ENCODE results near the gene STXBP5. TPM values are rescaled to one million over a fixed set of nuclear protein-coding genes. Genes with fewer than 3 reads are reported as not detected.
A peak's percentile ranks its signal among the peaks of the same experiment; 100 is the strongest.
"Not testable (repeated sequence)": the region's sequence is repeated elsewhere in the genome, so short reads cannot be mapped to it uniquely, and the experiment has no call there.

The STXBP5 gene
- total and polyA plus RNA-seq, 5 donors from 2014 or later: 1.9 to 32.4 (median 3.5) TPM

DNA sequence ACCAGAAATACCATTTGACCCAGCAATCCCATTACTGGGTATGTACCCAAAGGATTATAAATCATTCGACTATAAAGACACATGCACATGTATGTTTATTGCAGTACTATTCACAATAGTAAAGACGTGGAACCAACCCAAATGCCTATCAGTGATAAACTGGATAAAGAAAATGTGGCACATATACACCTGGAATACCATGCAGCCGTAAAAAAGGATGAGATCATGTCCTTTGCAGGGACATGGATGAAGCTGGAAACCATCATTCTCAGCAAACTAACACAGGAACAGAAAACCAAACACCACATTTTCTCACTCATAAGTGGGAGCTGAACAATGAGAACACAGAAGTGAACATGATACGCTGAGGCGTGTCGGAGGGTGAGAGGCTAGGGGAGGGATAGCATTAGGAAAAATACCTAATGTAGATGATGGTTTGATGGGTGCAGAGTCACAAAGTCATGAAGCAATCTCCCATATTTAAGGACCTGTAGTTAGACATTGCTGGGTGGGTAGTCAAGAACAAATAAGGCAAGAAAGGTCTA lies 50.8 kb downstream of the STXBP5 start:
- not testable (repeated sequence) for DNase-seq; ATAC-seq (ENCODE audit: low read depth in 2 of 2); H3K27me3 Mint-ChIP-seq; H3K27me3 ChIP-seq (ENCODE audit: control insufficient read depth, insufficient read depth, low read length); H3K9me3 Mint-ChIP-seq; H3K9me3 ChIP-seq (ENCODE audit: control insufficient read depth in 2 of 2, low read length in 2 of 2); H3K4me1 ChIP-seq (ENCODE audit: control insufficient read depth, insufficient read depth, low read length, poor library complexity, severe bottlenecking); H3K4me3 Mint-ChIP-seq; H3K36me3 ChIP-seq (ENCODE audit: control insufficient read depth, insufficient read depth, low read length); H3K27ac ChIP-seq (ENCODE audit: insufficient read depth, low read length, poor library complexity, severe bottlenecking); H3K4me3 ChIP-seq (ENCODE audit: low read depth, low read length)
- peak overlapping the region in 1 of 3 donors; percentile 74 for H3K27ac Mint-ChIP-seq
- H3K4me1 Mint-ChIP-seq: peaks cover 0 to 13% (median 10%) of the 10 kb centered on the region in 4 donors
- peaks cover 18% of the 10 kb centered on the region for H3K36me3 Mint-ChIP-seq

DNA sequence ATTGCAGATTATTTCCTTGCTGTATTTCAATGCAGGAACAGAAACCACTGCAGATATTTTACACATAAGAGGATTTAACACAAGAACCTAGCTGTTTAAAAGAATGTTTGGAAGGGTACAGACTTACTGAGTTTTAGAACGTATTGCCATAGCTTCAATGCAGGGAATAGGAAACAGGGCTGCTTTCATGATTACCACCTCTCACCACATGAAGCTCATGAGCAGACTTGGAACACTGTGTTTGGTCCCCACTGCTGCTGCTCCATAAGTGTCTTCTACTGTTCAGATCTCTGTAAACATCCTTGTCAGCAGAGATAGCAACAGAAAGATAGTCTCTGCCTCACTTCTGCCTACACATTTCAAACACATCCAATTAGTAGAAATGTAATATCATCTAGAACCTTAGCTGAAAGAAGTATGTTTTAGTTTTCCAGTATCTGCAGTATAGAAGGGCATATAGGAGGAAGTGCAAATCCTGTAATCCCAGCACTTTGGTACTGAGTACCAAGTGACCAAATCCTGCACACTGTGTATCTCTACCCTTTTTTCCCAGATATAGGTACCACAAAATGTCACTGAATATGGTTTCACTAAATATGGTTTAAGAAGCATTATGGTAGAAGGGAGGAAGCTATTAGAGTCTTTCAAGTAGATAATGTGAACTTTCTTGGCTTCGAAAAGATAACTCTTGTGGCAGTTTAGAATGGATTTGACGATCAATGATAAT lies 51.9 kb downstream of the STXBP5 start:
- DNase-seq: no peak
- no peak for ATAC-seq (ENCODE audit: low read depth in 2 of 2)
- H3K27ac Mint-ChIP-seq: no peak overlapping the region

DNA sequence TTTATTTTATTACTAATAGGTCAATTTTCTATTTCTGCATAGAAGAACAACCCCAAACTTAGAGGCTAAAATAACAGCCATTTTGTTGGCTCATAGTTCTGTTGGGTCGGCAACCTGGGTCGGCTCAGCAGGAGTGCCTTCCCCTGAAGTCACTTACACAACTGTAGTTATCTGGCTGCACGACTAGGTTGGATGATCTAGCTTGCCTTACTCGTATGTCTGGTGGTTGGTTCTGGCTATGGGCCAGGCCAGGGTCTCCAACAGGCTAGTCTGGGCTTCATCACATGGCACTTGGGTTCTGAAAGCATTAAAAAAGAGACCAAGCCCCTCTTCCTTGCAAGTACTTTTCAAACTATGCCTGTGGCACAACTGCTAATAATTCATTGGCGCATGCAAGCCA lies 53.5 kb downstream of the STXBP5 start:
- H3K9me3 ChIP-seq (ENCODE audit: control insufficient read depth in 2 of 2, low read length in 2 of 2): no peaks in the 10 kb centered on the region
- H3K9me3 Mint-ChIP-seq: peaks cover 0 to 8% (median 0%) of the 10 kb centered on the region in 7 donors
- ATAC-seq (ENCODE audit: low read depth in 2 of 2): no peak

More for the DNA sequence above, 51.9 kb downstream of the STXBP5 start:
- H3K9me3 ChIP-seq (ENCODE audit: control insufficient read depth in 2 of 2, low read length in 2 of 2): no peaks in the 10 kb centered on the region
- Mint-ChIP-seq H3K9me3 (peaks cover 0 to 8% (median 1%) of the 10 kb centered on the region in 7 donors), H3K4me1 (peaks cover 0 to 15% (median 10%) of the 10 kb centered on the region in 4 donors), H3K4me3 (no peak overlapping the region), H3K36me3 (peaks cover 11% of the 10 kb centered on the region), H3K27me3 (no peaks in the 10 kb centered on the region)
- H3K27me3 ChIP-seq (ENCODE audit: control insufficient read depth, insufficient read depth, low read length): no peaks in the 10 kb centered on the region
- peaks cover 7% of the 10 kb centered on the region for H3K36me3 ChIP-seq (ENCODE audit: control insufficient read depth, insufficient read depth, low read length)
- no peak overlapping the region for H3K27ac ChIP-seq (ENCODE audit: insufficient read depth, low read length, poor library complexity, severe bottlenecking)
- no peak overlapping the region for H3K4me3 ChIP-seq (ENCODE audit: low read depth, low read length)
- H3K4me1 ChIP-seq (ENCODE audit: control insufficient read depth, insufficient read depth, low read length, poor library complexity, severe bottlenecking): no peaks in the 10 kb centered on the region

DNA sequence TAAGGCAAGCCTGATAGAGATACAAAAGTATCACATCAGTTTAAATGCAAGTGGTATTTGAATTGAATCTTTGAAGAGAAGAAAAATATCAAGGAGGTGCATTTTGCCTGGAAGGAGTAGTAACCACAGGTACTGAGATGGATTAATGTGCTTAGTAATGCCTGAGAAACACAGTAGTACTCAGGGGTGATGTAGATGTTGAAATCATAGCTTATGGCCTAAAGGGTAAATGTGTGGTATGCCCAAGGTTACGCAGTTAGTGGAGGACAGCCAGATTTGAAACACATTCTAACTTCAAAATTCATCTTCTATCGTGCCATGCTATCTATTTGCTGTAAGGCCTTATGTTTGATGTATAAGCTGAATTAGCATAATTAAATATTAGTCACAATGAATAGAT lies 55.9 kb downstream of the STXBP5 start:
- Mint-ChIP-seq H3K27me3 (no peaks in the 10 kb centered on the region), H3K4me3 (no peak overlapping the region), H3K9me3 (peaks cover 0 to 1% (median 0%) of the 10 kb centered on the region in 7 donors), H3K36me3 (peaks cover 11% of the 10 kb centered on the region), H3K27ac (no peak overlapping the region), H3K4me1 (peaks cover 3 to 14% (median 6%) of the 10 kb centered on the region in 4 donors)
- DNase-seq (no peak), ATAC-seq (ENCODE audit: low read depth in 2 of 2) (no peak)
- H3K4me1 ChIP-seq (ENCODE audit: control insufficient read depth, insufficient read depth, low read length, poor library complexity, severe bottlenecking): no peaks in the 10 kb centered on the region
- H3K36me3 ChIP-seq (ENCODE audit: control insufficient read depth, insufficient read depth, low read length): peaks cover 12% of the 10 kb centered on the region
- no peak overlapping the region for H3K4me3 ChIP-seq (ENCODE audit: low read depth, low read length)
- no peaks in the 10 kb centered on the region for H3K27me3 ChIP-seq (ENCODE audit: control insufficient read depth, insufficient read depth, low read length)
- no peak overlapping the region for H3K27ac ChIP-seq (ENCODE audit: insufficient read depth, low read length, poor library complexity, severe bottlenecking)
- no peaks in the 10 kb centered on the region for H3K9me3 ChIP-seq (ENCODE audit: control insufficient read depth in 2 of 2, low read length in 2 of 2)

More for the DNA sequence above, 53.5 kb downstream of the STXBP5 start:
- Histone ChIP-seq H3K4me3 (ENCODE audit: low read depth, low read length) (no peak overlapping the region), H3K4me1 (ENCODE audit: control insufficient read depth, insufficient read depth, low read length, poor library complexity, severe bottlenecking) (no peaks in the 10 kb centered on the region), H3K27me3 (ENCODE audit: control insufficient read depth, insufficient read depth, low read length) (no peaks in the 10 kb centered on the region), H3K36me3 (ENCODE audit: control insufficient read depth, insufficient read depth, low read length) (peaks cover 5% of the 10 kb centered on the region), H3K27ac (ENCODE audit: insufficient read depth, low read length, poor library complexity, severe bottlenecking) (no peak overlapping the region)
- Mint-ChIP-seq H3K4me3 (no peak overlapping the region), H3K4me1 (peaks cover 0 to 15% (median 12%) of the 10 kb centered on the region in 4 donors), H3K36me3 (peaks cover 10% of the 10 kb centered on the region), H3K27me3 (no peaks in the 10 kb centered on the region), H3K27ac (no peak overlapping the region)
- no peak for DNase-seq

DNA sequence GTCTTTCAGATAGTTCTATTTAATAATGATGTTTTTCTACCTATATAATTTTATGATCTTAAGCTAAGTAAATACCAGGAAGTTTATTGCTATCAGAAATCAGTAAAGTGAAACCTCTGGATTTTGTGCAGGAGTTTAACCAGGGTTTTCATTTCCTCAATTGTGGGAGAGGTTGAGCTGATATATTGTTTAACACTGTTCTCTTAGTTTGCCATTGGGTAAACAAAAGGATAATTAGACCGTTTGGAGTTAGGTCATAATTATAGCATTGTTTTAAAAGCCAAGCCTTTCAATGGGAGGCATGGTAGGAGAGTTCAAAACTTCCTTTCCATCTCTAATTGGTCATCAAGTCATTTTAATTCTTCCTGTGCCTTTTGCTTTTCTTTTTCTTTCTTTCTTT lies 58.7 kb downstream of the STXBP5 start:
- Mint-ChIP-seq H3K4me3 (no peak overlapping the region), H3K27ac (no peak overlapping the region), H3K36me3 (peaks cover 35% of the 10 kb centered on the region), H3K4me1 (peaks cover 0 to 13% (median 8%) of the 10 kb centered on the region in 4 donors), H3K9me3 (no peaks in the 10 kb centered on the region), H3K27me3 (no peaks in the 10 kb centered on the region)
- H3K4me3 ChIP-seq (ENCODE audit: low read depth, low read length): no peak overlapping the region
- no peaks in the 10 kb centered on the region for H3K9me3 ChIP-seq (ENCODE audit: control insufficient read depth in 2 of 2, low read length in 2 of 2)
- no peaks in the 10 kb centered on the region for H3K4me1 ChIP-seq (ENCODE audit: control insufficient read depth, insufficient read depth, low read length, poor library complexity, severe bottlenecking)
- H3K36me3 ChIP-seq (ENCODE audit: control insufficient read depth, insufficient read depth, low read length): peaks cover 12% of the 10 kb centered on the region
- no peak overlapping the region for H3K27ac ChIP-seq (ENCODE audit: insufficient read depth, low read length, poor library complexity, severe bottlenecking)
- ATAC-seq (ENCODE audit: low read depth in 2 of 2): no peak
- no peaks in the 10 kb centered on the region for H3K27me3 ChIP-seq (ENCODE audit: control insufficient read depth, insufficient read depth, low read length)
- no peak for DNase-seq

DNA sequence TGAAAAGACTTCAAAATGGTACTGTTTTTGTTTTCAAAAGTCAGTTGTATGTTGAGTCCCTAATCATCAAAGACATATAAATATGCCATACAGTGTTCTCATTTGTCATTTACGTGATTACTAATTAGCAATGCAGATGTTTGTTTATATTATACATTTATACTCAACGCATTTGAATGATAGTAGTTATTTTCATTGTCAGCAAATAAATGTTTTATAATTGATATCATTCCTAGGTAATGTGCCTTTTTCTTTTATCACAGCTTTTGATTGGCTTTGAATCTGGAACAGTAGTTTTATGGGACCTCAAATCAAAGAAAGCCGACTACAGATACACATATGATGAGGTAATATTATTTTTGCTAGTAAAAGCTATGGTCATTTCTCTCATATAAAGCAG lies 62.6 kb downstream of the STXBP5 start:
- no peaks in the 10 kb centered on the region for H3K27me3 ChIP-seq (ENCODE audit: control insufficient read depth, insufficient read depth, low read length)
- no peak overlapping the region for H3K27ac ChIP-seq (ENCODE audit: insufficient read depth, low read length, poor library complexity, severe bottlenecking)
- ATAC-seq (ENCODE audit: low read depth in 2 of 2) (no peak), DNase-seq (no peak)
- no peaks in the 10 kb centered on the region for H3K4me1 ChIP-seq (ENCODE audit: control insufficient read depth, insufficient read depth, low read length, poor library complexity, severe bottlenecking)
- Mint-ChIP-seq H3K36me3 (peaks cover 53% of the 10 kb centered on the region), H3K9me3 (no peaks in the 10 kb centered on the region), H3K27me3 (no peaks in the 10 kb centered on the region), H3K4me3 (no peak overlapping the region), H3K4me1 (peaks cover 0 to 24% (median 10%) of the 10 kb centered on the region in 4 donors), H3K27ac (peak overlapping the region in 1 of 3 donors; percentile 42)
- peaks cover 14% of the 10 kb centered on the region for H3K36me3 ChIP-seq (ENCODE audit: control insufficient read depth, insufficient read depth, low read length)
- no peak overlapping the region for H3K4me3 ChIP-seq (ENCODE audit: low read depth, low read length)
- H3K9me3 ChIP-seq (ENCODE audit: control insufficient read depth in 2 of 2, low read length in 2 of 2): no peaks in the 10 kb centered on the region

DNA sequence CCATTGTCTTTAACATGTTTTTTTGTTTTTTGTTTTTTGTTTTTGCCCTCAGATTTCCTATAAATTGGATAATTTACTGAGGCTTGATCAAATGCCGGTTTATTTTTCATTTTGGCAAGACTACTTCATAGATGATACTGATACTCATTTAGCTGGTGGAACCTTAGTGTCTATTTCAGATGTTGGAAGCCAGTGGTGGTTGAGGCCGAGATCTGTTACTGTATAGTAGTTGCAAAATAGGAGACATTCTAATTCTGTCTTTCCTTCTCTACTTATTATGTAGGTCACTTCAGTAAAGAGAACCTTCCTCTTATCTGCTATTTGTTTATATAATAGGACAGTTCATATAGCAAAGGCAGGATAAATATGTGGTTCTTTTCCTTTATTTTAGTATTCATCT lies 63.4 kb downstream of the STXBP5 start:
- Mint-ChIP-seq H3K27me3 (no peaks in the 10 kb centered on the region), H3K9me3 (no peaks in the 10 kb centered on the region)
- no peak for ATAC-seq (ENCODE audit: low read depth in 2 of 2)

DNA sequence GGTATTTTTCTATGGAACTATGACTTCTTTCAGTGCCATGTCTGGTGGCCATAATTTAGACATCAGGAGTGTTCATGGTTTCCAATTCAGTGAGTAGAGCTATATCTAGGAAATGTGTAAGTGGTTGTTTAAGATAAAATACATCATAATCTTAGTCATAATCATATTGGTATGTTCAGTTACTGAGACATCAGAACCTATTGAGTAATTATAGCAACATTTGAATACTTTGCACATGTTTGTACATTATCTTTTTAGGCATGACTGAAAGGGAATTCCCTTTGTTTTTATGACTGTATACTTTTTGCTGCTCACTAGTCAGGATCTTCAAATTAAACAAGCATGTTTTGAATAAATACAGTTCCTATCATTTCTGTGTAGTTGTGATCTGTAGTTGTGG lies 64.0 kb downstream of the STXBP5 start:
- peaks cover 18% of the 10 kb centered on the region for H3K36me3 ChIP-seq (ENCODE audit: control insufficient read depth, insufficient read depth, low read length)

More for the DNA sequence above, 63.4 kb downstream of the STXBP5 start:
- peaks cover 59% of the 10 kb centered on the region for H3K36me3 Mint-ChIP-seq
- Histone ChIP-seq H3K36me3 (ENCODE audit: control insufficient read depth, insufficient read depth, low read length) (peaks cover 14% of the 10 kb centered on the region), H3K27me3 (ENCODE audit: control insufficient read depth, insufficient read depth, low read length) (no peaks in the 10 kb centered on the region), H3K4me1 (ENCODE audit: control insufficient read depth, insufficient read depth, low read length, poor library complexity, severe bottlenecking) (no peaks in the 10 kb centered on the region), H3K9me3 (ENCODE audit: control insufficient read depth in 2 of 2, low read length in 2 of 2) (no peaks in the 10 kb centered on the region), H3K27ac (ENCODE audit: insufficient read depth, low read length, poor library complexity, severe bottlenecking) (no peak overlapping the region), H3K4me3 (ENCODE audit: low read depth, low read length) (no peak overlapping the region)
- H3K27ac Mint-ChIP-seq: no peak overlapping the region
- H3K4me1 Mint-ChIP-seq: peaks cover 0 to 28% (median 10%) of the 10 kb centered on the region in 4 donors
- no peak overlapping the region for H3K4me3 Mint-ChIP-seq
- DNase-seq: no peak

More for the DNA sequence above, 64.0 kb downstream of the STXBP5 start:
- H3K27me3 Mint-ChIP-seq: no peaks in the 10 kb centered on the region
- peak overlapping the region in 2 of 3 donors; percentile 31 to 67 for H3K27ac Mint-ChIP-seq
- DNase-seq (no peak), ATAC-seq (ENCODE audit: low read depth in 2 of 2) (no peak)
- Histone ChIP-seq H3K27ac (ENCODE audit: insufficient read depth, low read length, poor library complexity, severe bottlenecking) (no peak overlapping the region), H3K4me3 (ENCODE audit: low read depth, low read length) (no peak overlapping the region), H3K4me1 (ENCODE audit: control insufficient read depth, insufficient read depth, low read length, poor library complexity, severe bottlenecking) (no peaks in the 10 kb centered on the region), H3K27me3 (ENCODE audit: control insufficient read depth, insufficient read depth, low read length) (no peaks in the 10 kb centered on the region), H3K9me3 (ENCODE audit: control insufficient read depth in 2 of 2, low read length in 2 of 2) (no peaks in the 10 kb centered on the region)
- H3K9me3 Mint-ChIP-seq: no peaks in the 10 kb centered on the region
- peaks cover 0 to 29% (median 10%) of the 10 kb centered on the region in 4 donors for H3K4me1 Mint-ChIP-seq
- H3K36me3 Mint-ChIP-seq: peaks cover 65% of the 10 kb centered on the region
- peak overlapping the region in 1 of 4 donors; percentile 43 for H3K4me3 Mint-ChIP-seq

All from CD4-positive, CD25-positive, alpha-beta regulatory T cell (primary cell).